Neural cell (in vitro differentiated cells): ENCODE results near the gene ATF7.

Experiments
- EP300 ChIP-seq: fragments of 450-650 bp; conservative IDR thresholded peaks from 2 replicates; pipeline ENCODE4 v1.6.1; 2014; ENCODE audit warnings: antibody characterized with exemption, mild to moderate bottlenecking, moderate library complexity; ENCODE audit not compliant: poor library complexity, severe bottlenecking
- EZH2 ChIP-seq: fragments of 200-600, 300-800 bp; shearing (Covaris generic), sonication (generic); IDR thresholded peaks from 2 replicates; pipeline ENCODE4 v1.6.1; 2014; ENCODE audit warnings: antibody characterized with exemption, low read length, borderline replicate concordance, mild to moderate bottlenecking; ENCODE audit not compliant: insufficient read depth, poor library complexity, severe bottlenecking
- MXI1 ChIP-seq: fragments of 450-650 bp; conservative IDR thresholded peaks from 2 replicates; pipeline ENCODE4 v1.6.1; 2014; ENCODE audit warnings: antibody characterized with exemption, mild to moderate bottlenecking; ENCODE audit not compliant: poor library complexity, severe bottlenecking
- POLR2AphosphoS5 ChIP-seq: IDR thresholded peaks from 2 replicates; pipeline ENCODE4 v1.6.1; 2012
- TF ChIP-seq, protein P1 (sequence below): fragments of 450-650 bp; IDR thresholded peaks from 2 replicates; pipeline ENCODE4 v1.5.1; 2014; ENCODE audit warnings: antibody characterized with exemption, mild to moderate bottlenecking, moderate library complexity; ENCODE audit not compliant: poor library complexity, severe bottlenecking

DNA sequence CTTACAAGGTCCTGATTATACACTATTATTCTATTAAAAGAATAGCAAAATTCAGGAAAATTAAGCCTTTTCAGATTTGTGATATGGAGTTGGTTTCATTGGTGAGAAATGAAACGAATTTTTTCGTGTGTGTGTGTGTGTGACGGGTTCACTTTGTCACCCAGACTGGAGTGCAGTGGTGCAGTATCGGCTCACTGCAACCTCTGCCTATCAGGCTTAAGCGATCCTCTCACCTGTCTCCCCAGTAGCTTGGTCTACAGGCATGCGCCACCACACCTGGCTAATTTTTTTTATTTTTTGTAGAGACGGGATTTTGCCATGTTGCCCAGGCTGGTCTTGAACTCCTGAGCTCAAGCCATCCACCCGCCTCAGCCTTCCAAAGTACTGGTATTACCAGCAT lies 164.6 kb downstream of the ATF7 start:
- TF ChIP-seq, protein P1, sequence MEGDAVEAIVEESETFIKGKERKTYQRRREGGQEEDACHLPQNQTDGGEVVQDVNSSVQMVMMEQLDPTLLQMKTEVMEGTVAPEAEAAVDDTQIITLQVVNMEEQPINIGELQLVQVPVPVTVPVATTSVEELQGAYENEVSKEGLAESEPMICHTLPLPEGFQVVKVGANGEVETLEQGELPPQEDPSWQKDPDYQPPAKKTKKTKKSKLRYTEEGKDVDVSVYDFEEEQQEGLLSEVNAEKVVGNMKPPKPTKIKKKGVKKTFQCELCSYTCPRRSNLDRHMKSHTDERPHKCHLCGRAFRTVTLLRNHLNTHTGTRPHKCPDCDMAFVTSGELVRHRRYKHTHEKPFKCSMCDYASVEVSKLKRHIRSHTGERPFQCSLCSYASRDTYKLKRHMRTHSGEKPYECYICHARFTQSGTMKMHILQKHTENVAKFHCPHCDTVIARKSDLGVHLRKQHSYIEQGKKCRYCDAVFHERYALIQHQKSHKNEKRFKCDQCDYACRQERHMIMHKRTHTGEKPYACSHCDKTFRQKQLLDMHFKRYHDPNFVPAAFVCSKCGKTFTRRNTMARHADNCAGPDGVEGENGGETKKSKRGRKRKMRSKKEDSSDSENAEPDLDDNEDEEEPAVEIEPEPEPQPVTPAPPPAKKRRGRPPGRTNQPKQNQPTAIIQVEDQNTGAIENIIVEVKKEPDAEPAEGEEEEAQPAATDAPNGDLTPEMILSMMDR, result no peak
- TF ChIP-seq POLR2AphosphoS5 (no peak), EZH2 (no peak), MXI1 (no peak), EP300 (no peak)
